ENCODE measurements around the gene MDFI. TPM values are rescaled to one million over a fixed set of nuclear protein-coding genes. Genes with fewer than 3 reads are reported as not detected.

Gene MDFI
- total RNA-seq, 1 donor from 2014 or later = 94.5 TPM

DNA sequence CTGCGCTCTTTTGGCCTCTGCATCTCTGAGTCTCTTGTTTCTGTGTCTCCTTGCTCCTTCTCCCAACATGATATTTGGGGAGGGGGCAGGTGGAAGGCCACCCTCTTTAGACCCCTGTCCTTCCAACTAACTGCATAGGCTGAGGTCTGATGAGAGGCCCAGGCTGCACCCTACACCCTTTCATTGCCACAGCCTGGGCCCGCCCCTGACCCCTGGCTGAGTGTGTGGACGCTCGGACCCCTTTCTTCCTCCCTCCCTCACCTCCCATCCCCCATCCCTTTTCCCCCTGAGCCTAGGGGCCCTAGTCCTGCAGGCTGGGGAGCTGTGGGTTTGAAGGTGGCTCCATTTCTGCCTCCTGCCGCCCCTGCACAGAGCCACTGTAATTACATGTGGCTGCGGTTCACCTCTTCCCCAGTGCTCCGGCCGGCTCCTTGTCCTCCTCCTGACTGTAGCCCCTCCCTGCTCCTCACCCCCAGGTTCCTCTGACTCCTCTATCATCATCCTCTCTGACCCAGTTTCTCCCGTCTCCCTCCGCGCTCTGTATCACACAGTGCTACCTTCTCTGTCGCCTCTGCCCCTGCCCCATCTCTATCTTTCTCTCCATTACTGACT lies 6.8 kb downstream of the MDFI start:
- H3K27ac Mint-ChIP-seq = peak overlapping the region; percentile 73
- TF ChIP-seq, protein P1, sequence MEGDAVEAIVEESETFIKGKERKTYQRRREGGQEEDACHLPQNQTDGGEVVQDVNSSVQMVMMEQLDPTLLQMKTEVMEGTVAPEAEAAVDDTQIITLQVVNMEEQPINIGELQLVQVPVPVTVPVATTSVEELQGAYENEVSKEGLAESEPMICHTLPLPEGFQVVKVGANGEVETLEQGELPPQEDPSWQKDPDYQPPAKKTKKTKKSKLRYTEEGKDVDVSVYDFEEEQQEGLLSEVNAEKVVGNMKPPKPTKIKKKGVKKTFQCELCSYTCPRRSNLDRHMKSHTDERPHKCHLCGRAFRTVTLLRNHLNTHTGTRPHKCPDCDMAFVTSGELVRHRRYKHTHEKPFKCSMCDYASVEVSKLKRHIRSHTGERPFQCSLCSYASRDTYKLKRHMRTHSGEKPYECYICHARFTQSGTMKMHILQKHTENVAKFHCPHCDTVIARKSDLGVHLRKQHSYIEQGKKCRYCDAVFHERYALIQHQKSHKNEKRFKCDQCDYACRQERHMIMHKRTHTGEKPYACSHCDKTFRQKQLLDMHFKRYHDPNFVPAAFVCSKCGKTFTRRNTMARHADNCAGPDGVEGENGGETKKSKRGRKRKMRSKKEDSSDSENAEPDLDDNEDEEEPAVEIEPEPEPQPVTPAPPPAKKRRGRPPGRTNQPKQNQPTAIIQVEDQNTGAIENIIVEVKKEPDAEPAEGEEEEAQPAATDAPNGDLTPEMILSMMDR (conservative IDR thresholded peaks at IDR 0.05) = no peak
- H3K4me1 Mint-ChIP-seq (ENCODE audit: unreplicated experiment) = peaks cover 49% of the 10 kb centered on the region
- no peak for DNase-seq (ENCODE audit: extremely low spot score, unreplicated experiment)
- peaks cover 7% of the 10 kb centered on the region for H3K27me3 Mint-ChIP-seq
- H3K9me3 Mint-ChIP-seq = no peaks in the 10 kb centered on the region
- H3K4me3 Mint-ChIP-seq = peak overlapping the region; percentile 80
- H3K36me3 Mint-ChIP-seq = peaks cover 19% of the 10 kb centered on the region

DNA sequence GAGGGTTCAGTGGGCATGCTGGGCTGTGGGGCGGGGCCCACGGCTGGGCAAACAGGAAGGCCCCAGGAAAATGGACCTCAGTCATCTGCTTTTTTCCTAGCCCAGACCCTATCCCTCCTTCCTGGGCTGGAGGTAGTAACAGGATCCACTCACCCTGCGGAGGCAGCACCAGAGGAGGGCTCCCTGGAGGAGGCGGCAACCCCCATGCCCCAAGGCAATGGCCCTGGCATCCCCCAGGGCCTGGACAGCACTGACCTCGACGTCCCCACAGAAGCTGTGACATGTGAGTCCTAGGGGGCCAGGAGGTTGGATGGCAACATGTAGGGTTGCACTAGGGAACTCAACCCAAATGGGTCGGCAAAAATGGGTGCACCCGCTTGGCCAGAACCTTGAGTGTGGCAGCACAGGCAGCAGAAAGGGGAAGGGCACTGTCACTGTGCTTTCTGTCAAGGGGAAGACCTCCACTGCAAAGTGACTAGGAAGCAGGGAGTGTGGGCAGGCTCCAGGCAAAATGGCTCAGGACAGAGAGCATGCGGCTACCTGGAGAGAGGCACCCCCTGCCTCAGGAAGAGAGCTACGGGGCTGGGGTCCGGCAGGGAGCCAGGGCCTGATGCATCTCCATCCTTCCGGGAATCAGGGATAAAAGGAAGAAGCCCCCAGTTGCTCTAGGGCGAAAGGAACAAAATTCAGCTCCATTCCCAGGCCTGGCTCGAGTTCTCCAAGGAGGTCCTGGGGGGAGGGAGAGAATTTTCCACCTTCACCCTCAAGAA lies 7.9 kb downstream of the MDFI start:
- Mint-ChIP-seq H3K4me1 (ENCODE audit: unreplicated experiment) (peaks cover 43% of the 10 kb centered on the region), H3K36me3 (peaks cover 17% of the 10 kb centered on the region)
- no peak for DNase-seq (ENCODE audit: extremely low spot score, unreplicated experiment)

DNA sequence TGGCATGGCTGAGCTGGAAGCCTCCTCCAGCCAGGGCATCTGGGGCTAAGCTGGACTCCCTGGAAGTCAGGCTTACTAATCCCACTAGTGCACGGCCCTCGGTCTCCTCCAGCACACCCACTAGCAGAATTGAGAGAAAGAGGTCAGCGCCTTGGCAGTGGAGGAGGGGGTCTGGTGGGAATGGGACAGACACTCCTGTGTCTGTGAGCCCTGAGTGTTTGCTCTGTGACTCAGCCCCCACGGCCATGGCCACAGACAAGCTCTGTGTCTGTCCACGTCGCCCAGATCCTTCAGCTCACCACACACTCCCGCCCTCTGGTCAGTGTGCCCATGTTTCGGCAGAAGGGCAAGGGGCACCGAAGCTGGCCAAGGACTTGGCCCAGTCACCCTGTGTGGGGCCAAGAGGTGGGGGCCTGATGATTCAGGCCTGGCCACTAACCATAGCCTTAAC lies 8.8 kb downstream of the MDFI start:
- no peak overlapping the region for H3K27ac Mint-ChIP-seq
- DNase-seq (ENCODE audit: extremely low spot score, unreplicated experiment) = no peak
- H3K4me3 Mint-ChIP-seq = no peak overlapping the region
- H3K36me3 Mint-ChIP-seq = peaks cover 19% of the 10 kb centered on the region
- TF ChIP-seq, protein P1 (conservative IDR thresholded peaks at IDR 0.05) = no peak
- peaks cover 46% of the 10 kb centered on the region for H3K4me1 Mint-ChIP-seq (ENCODE audit: unreplicated experiment)
- H3K9me3 Mint-ChIP-seq = no peaks in the 10 kb centered on the region
- H3K27me3 Mint-ChIP-seq = no peaks in the 10 kb centered on the region

More for the DNA sequence above, 7.9 kb downstream of the MDFI start:
- Mint-ChIP-seq H3K27me3 (peaks cover 2% of the 10 kb centered on the region), H3K9me3 (no peaks in the 10 kb centered on the region), H3K4me3 (no peak overlapping the region), H3K27ac (peak overlapping the region; percentile 73)
- TF ChIP-seq, protein P1 (conservative IDR thresholded peaks at IDR 0.05) = no peak

DNA sequence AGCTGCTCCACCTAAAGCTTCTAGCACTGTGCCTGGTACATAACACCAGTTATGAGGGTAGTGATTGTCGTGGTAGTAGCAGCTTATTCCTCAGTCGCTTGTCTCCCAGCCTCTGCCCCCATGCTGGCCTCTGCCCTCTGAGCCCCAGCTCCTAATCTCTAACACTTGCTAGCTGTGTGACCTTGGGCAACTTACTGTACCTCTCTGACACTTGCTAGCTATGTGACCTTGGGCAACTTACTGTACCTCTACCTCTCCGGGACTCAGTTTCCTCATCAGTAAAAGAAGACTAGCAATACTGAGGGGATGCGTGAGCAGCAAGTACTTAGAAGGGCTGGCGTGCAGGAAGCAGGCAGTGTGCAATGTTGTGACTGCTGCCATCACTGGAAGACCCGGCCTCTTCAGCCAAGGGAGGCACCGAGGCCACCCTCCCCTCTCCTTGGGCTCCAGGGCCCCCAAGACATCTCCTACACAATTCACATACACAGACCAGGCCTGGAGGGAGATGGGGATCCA lies 9.9 kb downstream of the MDFI start:
- Mint-ChIP-seq H3K4me1 (ENCODE audit: unreplicated experiment) (peaks cover 43% of the 10 kb centered on the region), H3K27ac (no peak overlapping the region), H3K9me3 (no peaks in the 10 kb centered on the region), H3K4me3 (no peak overlapping the region), H3K36me3 (peaks cover 18% of the 10 kb centered on the region), H3K27me3 (no peaks in the 10 kb centered on the region)
- TF ChIP-seq, protein P1 (conservative IDR thresholded peaks at IDR 0.05) = no peak
- DNase-seq (ENCODE audit: extremely low spot score, unreplicated experiment) = no peak

DNA sequence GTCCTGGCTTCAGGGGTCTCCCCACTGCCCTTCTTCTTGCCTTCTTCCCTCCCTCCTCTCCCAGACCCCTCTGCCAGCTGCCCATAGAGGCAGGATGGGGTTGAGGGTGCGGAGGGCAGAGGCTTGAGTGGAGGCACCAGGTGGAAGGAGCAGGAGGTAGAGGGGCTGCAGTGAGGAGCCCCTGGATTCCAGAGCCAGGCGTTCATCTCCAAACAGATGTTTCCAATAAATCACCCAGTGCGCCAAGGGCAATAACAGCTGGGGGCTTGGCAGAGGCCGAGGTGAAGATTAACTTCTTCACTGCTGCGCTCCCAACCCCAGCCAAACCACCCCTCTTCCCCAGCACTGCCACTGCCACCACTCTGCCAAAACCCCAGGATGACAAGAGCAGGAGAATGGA lies 10.7 kb downstream of the MDFI start:
- H3K9me3 Mint-ChIP-seq = no peaks in the 10 kb centered on the region
- H3K4me3 Mint-ChIP-seq = no peak overlapping the region
- TF ChIP-seq, protein P1 (conservative IDR thresholded peaks at IDR 0.05) = no peak
- peaks cover 45% of the 10 kb centered on the region for H3K4me1 Mint-ChIP-seq (ENCODE audit: unreplicated experiment)
- no peak for DNase-seq (ENCODE audit: extremely low spot score, unreplicated experiment)
- no peak overlapping the region for H3K27ac Mint-ChIP-seq
- H3K36me3 Mint-ChIP-seq = peaks cover 18% of the 10 kb centered on the region
- H3K27me3 Mint-ChIP-seq = no peaks in the 10 kb centered on the region
